Measurements from ENCODE around the gene PCDH9. TPM values are rescaled to one million over a fixed set of nuclear protein-coding genes. Genes with fewer than 3 reads are reported as not detected.
A peak's percentile ranks its signal among the peaks of the same experiment; 100 is the strongest.

Gene PCDH9
- total RNA-seq, 1 donor from 2014 or later, result 0.90 TPM

DNA sequence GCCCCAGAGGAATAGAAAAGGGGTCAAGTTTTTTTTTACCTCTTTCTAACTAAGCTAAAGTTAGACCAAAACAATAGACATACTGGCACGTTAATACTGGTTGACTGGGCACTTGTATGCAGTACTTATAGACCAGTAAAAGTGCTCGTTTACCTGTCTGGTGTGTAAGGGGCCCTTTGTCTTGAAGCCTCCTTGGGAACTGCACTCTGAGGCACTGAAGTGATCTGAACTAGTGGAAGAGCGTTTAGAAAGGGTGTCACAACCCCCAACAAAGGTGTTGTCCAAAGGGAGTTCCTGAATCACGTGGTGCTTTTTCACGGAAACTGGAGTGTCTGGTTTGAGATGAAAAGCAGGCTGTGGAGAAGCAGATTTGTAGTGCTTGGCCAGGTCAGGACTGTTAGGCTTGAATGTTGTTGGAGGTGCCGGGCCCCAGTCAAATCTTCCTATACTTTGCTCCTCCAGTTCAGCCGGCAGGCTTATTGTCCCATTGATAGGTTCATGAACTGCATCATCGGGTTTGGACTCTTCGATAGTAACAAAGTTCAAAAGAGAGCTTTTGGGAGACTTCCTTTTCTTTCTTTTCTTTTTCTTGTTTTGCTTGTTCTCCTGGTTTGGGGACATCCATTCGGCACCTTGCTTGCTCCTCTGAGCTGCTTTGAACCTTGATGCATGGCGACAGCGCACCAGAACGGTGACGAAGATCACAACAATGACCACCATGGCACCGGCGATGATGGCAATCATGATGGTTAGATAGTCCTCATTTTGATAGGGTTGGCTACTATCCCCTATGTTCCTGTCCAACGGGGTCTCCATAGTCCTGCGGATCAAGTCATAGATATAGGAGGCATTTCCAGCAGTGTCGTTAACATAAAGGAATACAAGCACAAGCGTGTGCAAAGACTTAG lies 4.6 kb downstream of the PCDH9 start:
- DNase-seq (ENCODE audit: low read depth in 2 of 2), result no peak

DNA sequence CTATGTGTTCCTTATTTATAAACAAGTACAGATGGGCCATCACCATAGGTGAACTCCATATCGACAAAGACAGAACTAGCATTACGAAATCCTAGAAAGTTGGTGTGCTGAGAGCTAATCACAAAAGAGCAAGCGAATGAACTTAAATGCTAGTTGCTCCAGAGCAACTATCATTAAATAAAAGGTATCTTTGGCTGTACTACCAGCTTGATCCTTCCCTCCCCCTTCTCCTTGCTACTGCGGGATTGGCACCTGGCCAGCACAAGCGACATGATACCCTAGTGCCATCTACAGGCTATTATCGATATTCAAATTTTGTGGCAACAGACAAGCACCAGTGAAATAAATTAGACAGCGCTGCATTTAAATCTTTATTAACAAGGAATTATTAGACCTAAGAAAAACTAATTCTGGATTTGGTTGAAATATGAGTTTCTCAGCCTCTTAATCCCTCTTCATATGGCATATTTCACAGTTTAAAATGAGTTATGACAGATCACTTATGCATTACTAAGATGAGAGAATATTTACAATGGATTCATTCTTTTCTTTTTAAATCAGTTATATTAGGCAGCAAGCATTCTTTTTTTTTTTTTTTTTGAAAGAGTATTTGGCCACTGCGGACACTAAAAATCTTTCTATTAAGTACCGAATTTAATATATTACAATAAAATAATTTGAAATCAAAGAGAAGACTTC lies 5.8 kb downstream of the PCDH9 start:
- peak; percentile 68 to 88 for DNase-seq (ENCODE audit: low read depth in 2 of 2)

DNA sequence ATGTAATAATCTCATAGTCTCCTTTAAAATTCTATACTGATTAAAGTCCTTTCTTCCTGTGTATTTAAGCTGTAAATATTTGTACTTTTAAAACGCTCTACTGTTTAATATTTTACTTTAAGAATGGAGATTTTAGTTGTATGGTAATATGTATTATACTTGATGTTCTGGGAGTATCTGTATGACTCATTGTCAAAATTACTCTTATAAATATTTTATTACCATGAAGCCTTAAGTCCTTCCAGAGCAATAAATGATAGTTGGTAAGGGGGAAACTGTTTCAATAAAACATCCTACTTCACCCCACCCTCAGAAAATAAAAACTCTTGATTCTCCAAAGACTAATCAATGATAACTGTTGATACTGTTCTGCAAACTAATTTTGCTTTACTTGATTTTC lies 6.4 kb downstream of the PCDH9 start:
- DNase-seq (ENCODE audit: low read depth in 2 of 2), result no peak

DNA sequence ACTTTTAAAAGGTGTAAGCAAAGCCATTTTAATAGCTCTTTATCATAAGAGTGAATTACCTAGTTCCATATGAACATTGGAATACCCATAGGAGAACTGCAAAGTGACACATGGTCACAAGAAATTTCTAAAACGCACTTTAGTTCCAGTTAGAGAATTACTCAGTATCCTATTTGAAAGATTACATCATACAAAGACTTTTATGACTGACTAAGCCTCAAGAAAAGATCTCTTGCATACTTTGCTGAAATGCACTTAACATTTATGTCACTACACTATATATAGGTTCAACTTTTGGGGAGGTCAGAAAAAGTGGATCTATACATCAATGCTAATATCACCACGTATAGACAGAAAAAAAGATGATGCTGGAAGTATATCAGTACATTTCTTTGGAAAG lies 7.1 kb downstream of the PCDH9 start:
- peak in 1 of 2 donors; percentile 33 for DNase-seq (ENCODE audit: low read depth in 2 of 2)

DNA sequence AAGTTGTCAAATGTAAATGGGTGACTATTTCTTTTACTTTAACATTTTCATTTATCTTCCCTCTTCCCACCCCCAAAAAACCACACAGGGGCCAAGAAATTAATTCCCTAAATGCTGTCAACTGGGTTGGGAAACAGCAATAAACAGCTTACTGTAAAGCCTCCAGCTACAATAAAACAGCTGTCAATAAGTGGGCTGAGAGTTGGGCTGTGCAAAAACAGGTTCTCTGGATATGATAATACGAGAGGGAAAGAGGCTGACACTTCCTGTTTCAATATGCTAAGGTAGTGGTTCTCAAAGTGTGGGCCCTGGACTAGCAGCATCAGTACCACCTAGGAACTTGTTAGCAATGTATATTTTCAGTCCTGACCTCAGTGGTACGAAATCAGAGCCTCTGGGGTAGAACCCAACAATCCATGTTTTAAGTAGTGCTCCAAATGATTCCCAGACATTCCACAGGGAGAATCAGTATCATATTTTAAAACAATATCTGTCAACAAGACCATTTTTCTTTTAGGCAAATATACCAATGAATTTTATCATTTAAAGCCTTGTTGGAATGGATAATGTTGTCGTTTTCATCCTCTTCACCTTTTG lies 8.4 kb downstream of the PCDH9 start:
- no peak for DNase-seq (ENCODE audit: low read depth in 2 of 2)

DNA sequence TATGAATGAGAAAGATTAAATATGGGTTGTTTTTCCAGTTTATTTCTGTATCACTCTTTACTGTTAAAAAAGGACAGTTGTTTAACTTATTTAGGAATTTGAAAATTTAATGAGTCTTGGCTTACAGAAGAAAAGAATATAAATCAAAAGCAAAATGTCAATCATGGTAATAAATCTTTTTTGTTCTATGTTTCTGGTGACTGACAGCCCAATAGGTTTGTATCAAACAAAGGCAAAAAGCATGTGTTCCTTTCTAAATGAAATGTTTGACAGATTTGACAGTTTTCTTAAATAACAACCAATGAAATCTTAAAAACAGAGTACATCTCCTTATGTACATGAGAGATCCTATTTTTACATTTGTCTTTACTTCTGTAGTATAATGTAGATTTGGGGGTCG lies 11.0 kb downstream of the PCDH9 start:
- no peak for DNase-seq (ENCODE audit: low read depth in 2 of 2)

DNA sequence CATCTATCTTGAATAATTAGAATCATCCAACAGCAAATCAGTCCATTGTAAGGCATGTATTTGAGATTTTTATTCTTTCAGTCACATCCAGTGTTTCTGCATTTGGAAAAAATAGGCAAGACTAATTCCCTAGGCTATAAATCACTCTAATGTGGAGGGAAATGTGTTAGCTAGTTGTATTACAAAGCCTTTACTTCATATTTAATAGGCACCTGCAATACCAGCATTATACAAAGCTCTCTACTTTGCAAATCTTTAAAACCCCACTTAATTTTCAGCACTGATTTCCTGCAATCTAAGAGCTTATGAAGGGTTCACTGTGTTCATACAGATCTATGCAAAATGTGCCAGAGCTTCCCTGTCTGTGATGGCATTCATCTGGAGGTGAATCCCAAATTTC lies 12.3 kb downstream of the PCDH9 start:
- DNase-seq (ENCODE audit: low read depth in 2 of 2), result no peak

DNA sequence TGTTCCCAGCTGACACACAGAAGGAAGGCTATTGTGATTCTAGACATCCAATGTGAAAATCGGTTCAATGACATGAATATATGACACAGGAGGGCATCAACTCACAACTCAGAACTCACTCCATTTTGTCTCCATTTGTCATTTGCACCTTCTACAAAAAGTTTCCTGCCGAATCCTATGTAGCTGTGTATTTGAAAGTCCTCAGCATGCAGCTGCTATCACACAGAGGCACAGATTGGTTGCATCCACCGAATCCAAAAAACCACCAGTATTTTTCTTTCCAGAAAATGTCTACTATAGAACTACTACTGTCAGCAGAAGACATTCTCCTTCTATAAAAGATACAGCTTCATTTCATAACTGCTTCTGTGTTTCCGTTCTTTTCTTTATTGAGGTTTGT lies 13.3 kb downstream of the PCDH9 start:
- no peak for DNase-seq (ENCODE audit: low read depth in 2 of 2)

DNA sequence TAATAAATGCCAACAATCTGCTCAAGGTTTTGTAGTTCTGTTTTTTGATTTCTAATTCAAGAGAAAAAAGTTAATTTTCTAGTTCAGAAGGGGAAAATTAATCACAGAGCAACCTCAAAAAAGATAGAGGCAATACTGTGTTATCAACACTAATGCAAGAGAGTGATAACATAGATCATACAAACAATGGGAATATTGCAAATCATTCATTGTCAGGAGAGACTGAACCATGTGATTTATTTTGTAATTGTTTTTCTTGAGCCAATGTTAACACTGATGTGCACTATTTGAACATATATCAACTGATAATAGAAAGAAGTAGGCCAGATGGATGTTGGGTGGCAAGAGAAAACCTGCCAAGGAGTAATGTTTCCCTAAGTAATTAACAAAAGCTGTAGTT lies 19.9 kb downstream of the PCDH9 start:
- DNase-seq (ENCODE audit: low read depth in 2 of 2), result no peak

DNA sequence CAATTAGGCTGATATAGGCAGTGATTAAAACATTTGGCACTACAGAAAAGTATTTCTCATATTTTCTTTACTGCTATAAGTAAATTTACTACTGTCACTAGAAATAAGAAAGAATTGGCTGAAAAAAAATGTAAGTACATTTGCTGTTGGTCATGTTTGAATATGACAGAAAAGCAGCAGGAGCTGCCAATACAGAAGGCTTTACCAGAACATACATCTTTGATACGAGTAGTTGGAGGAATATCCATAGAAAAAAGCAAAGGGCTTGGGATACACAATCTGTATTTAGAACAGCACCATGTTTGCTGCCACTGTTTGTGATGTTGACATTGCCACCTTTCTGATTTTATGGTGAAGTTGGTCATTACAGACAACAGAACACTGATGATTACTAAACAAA lies 21.6 kb downstream of the PCDH9 start:
- DNase-seq (ENCODE audit: low read depth in 2 of 2), result no peak

DNA sequence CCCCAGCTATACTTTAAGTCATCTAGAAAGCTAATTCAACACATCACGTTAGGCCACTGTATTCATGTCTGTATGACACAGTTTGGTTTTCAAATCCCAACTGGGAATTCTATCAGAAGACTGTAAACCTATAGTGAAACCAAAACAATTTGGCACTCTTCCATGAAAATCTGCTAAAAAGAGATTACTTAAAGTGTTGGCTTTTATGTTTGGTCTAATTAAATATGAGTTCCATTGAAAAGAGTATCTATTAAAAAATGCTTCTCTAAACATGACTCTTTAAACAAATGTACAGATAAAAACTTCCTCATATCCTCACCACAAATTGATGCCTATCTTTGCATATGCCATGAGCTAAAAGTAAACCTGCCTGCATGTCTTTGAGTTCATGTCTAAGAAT lies 25.4 kb downstream of the PCDH9 start:
- no peak for DNase-seq (ENCODE audit: low read depth in 2 of 2)

DNA sequence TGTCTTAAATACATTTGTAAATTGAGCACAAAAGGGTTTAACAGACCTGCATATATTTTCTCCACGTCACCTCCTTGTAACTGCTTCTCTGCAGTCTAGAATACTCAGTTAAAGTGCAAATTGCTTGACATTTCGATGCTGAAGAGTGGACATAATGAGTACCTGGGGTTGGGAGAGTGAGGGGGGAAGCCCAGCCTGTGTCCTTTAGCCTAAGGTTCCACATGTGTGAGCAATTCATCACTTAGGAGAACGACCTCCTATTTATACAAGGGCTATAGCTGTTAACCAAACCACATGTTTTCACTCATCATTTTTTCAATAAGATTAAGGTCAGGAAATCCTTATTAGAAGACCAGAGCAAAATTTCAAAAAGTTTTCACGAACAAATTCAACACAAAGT lies 29.5 kb downstream of the PCDH9 start:
- no peak for DNase-seq (ENCODE audit: low read depth in 2 of 2)

DNA sequence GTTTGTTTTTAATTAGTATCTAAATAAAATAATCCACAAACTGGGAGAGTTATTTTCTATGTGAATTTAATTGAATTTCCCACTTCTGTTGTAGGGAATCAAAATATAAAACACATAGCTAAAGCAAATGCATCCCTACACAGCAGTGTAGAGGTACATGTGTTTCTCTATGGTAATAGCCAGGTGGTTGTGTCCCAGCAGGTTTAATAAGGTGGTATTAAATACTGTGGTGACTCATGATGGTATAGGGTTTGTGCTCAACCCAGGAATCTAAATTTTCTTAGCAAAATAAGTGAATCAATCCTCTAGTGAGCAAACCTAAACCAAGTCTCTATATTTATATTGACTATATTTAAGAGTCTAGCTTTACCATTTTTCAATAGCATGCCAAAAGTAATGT lies 30.0 kb downstream of the PCDH9 start:
- DNase-seq (ENCODE audit: low read depth in 2 of 2), result no peak

DNA sequence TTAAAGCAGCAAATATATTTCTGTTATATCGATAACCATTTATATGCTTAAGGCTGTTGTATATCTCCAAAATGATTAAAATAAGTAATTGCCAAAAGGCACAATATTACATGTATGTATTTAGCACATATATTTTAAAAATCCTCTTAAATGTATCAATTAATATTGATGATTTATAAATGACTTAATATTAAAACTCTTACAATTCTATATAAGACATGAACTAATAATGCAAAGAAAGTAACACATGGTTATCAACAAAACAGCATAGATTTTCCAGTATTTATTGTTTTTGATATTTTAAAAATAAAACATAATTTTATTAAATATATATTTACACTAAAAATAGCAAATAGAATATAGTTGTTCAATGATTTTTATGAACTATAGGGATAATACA lies 32.4 kb downstream of the PCDH9 start:
- no peak for DNase-seq (ENCODE audit: low read depth in 2 of 2)

DNA sequence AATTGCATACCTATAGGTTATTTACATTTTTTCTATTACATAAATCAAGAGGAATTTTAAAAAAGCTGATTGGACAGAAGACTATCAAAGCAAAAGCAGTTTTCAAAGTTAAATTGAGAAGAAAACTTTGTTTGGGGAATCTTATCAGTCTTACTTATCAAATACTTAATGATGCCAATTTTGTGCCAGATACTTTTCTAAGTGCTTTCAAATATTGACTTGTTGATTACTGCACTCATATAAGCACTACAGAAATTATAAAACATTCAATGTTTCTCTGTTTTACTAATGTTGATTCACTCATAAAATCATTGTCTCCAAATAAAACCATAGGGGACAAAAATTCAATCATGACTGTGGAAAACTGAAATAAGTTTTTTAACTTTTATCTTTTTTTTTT lies 36.2 kb downstream of the PCDH9 start:
- no peak for DNase-seq (ENCODE audit: low read depth in 2 of 2)

DNA sequence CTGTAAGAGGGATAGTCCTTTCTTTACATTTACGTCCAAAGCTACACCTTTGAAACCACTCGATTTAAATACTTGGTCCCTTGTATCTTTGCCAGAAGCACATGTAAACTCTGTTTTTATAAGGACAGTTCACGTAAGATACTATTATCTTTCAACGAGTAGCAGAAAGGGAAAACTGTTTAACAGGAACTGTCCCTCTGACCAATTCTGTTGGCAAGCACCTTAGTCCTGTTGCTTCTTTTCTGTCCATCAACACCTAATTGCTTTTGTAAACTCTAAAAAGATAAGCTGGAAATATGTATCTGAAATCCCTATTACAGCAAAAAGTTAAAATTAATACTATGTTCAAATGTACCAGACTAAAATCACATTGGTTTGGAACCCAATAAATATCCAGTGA lies 37.4 kb downstream of the PCDH9 start:
- DNase-seq (ENCODE audit: low read depth in 2 of 2), result peak; percentile 1 to 45

DNA sequence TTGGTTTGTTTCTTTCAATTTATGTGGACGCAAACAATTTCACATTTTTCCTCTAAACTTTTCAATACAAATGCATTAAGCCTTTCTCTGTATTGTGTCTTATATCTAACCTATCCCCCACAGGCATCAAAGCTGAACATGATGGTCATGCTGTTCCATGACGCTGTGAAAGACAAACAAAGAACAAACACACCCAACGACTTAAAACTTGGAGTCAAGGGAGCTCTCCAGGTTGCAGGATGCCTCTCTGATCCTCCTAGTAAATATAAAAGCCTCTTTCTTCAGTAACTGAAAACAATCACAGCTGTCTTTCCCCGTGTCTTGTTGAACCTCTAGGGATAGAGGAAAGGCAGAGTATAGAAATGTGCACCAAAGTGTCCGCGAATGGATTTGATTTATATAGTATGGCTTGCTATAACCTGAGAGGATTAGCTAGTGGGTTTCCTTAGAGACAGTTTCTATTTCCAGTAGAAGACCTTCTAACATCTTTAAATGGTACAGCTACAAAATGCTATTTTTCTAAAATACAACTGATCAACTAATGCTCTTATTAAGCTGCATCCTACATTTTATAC lies 43.1 kb downstream of the PCDH9 start:
- no peak for DNase-seq (ENCODE audit: low read depth in 2 of 2)

DNA sequence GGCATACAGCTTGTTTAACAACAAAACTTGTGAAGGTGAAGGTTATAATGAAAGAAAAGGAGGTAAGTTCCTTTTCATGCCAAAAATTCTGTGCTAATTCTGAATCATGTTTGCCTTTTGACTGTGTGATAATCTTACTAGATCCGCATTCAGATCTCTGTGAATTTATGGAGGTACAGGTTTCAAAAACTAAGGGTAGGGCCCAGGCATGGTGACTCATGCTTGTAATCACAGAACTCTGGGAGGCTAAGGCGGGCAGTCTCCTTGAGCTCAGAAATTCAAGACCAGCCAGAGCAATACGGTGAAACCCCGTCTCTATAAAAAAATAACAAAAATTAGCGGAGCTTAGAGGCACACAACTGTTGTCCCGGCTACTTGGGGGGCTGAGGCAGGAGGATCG lies 45.9 kb downstream of the PCDH9 start:
- no peak for DNase-seq (ENCODE audit: low read depth in 2 of 2)

DNA sequence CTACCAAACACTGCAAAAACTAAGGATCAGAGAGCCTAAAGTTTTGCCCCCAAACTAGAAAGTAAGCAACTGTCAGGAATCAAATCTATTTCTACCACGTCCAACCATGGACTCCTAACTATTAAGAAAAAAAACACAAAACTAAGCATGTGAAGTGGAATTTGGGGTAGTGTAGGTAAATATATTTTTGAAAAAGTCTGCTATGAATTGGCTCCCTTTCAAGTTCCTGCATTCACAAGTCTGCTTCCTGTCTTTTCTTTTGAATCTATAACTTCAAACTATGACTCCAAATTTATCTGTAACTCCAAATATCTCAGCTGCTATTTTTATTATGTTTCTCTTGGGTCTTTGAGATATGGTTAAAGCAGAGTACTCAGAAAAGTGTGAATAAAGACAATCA lies 47.0 kb downstream of the PCDH9 start:
- DNase-seq (ENCODE audit: low read depth in 2 of 2), result peak; percentile 10 to 60

DNA sequence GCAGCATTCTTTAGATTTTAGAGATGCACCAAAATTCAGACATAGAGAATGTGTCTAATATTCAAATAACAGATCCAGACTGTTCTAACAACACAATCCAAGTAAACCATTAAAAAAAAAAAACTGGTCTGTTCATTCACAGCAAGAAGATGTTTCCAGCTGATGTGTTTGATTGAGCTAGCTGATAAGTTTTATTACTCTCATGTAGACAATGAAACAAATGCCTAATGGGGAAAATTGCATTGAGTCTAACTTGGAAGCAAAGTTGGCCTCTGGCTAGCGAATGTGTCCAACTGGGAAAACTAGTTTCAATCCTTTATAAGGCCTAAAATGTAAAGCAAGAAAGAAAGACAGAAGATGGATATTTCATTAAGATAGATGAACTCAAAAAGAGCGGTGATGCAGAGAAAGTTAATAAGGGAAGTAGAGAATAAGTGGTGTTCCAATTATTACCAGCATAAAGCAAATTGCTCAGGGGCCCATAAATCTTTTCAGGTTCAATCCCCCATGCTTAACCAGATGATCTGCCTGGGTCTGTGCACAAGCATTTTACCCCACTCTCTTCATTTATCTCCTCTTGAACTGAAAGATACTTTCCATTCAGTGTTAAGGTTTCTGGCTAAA lies 54.2 kb downstream of the PCDH9 start:
- DNase-seq (ENCODE audit: low read depth in 2 of 2), result no peak

DNA sequence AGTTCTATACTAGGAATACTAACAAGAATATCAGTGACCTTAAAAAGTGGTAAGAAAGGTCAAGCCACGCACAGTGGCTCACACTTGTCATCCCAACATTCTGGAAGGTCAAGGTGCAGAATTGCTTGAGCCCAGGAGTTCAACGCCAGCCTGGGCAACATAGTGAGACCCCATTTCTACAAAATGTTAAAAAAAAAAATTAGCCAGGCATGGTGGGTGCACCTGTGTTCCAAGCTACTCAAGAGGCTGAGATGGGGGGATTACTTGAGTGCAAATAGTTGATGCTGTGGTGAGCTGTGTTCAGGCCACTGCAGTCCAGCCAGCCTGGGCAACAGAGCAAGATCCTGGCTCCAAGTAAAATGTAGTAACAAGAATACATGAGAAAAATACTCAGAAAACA lies 61.8 kb downstream of the PCDH9 start:
- DNase-seq (ENCODE audit: low read depth in 2 of 2), result no peak

DNA sequence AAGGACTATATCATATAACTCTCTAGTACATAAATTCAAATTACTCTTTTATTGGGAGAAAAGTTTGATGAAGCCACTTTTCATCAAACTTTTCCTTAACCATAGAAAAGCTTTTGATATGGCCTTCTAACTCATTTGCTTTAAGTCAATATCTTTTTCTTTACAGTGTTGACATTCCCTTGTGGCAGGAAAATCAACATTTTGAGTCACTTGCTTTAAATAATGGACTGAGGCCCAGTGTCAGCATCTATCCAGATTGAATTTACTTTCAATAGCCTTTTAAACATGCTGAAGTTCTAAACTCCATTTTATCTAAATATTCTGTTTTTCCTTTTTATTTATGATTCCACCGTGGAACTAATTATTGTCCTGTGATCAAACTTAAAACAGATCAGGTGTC lies 62.7 kb downstream of the PCDH9 start:
- DNase-seq (ENCODE audit: low read depth in 2 of 2), result no peak
